Thoracic aorta (tissue), 2 donors: ENCODE data around the gene MDM1. TPM values are rescaled to one million over a fixed set of nuclear protein-coding genes. Genes with fewer than 3 reads are reported as not detected.

Source experiments
- ATAC-seq: fragments of 150-250 bp; one replicate; pipeline ENCODE4 v1.8.0; 2017; ENCODE audit warnings: low read depth; ENCODE audit not compliant: insufficient number of reproducible peaks, low FRiP score
- DNase-seq: peaks from one replicate; pipeline ENCODE4 v3.0.0-alpha.2; 2020; ENCODE audit warnings: low spot score
- H3K27ac ChIP-seq, 2 donors: fragments of 200-600 bp; sonication (generic); 1 replicate in 1 of 2; 2 replicates in 1 of 2; pipeline ENCODE4 v1.5.1; 2016; ENCODE audit warnings: mild to moderate bottlenecking in 2 of 2, moderate library complexity in 2 of 2
- H3K27me3 ChIP-seq: fragments of 200-600 bp; sonication (generic); replicated peaks from 2 replicates; pipeline ENCODE4 v1.6.0; 2016; ENCODE audit warnings: mild to moderate bottlenecking; ENCODE audit not compliant: insufficient read depth
- H3K36me3 ChIP-seq: fragments of 200-600 bp; sonication (generic); one replicate; pipeline ENCODE4 v1.5.1; 2016
- H3K4me1 ChIP-seq, 2 donors: fragments of 200-600 bp; sonication (generic); 1 replicate in 1 of 2; 2 replicates in 1 of 2; pipeline versions ENCODE4 v1.5.1 to v1.6.0; 2016; ENCODE audit warnings: low read depth in 2 of 2, mild to moderate bottlenecking in 1 of 2; ENCODE audit not compliant: control insufficient read depth in 1 of 2
- H3K4me3 ChIP-seq: fragments of 200-600 bp; sonication (generic); 2 replicates; pipeline ENCODE4 v1.5.1; 2016; ENCODE audit warnings: mild to moderate bottlenecking
- H3K9me3 ChIP-seq: fragments of 200-600 bp; sonication (generic); 2 replicates; pipeline ENCODE4 v1.5.1; 2016
- total RNA-seq, 2 donors: library from RNA; depleted of rRNA; stranded (reverse); fragments of >200 nt; gene quantifications; one replicate each; pipeline versions ENCODE4 v1.1.0 to v1.2.3, GENCODE V29; 2016
- TF ChIP-seq, protein P1 (sequence below): fragments of 200-600 bp; sonication (generic); IDR thresholded peaks from one replicate; pipeline ENCODE4 v1.5.1; 2019; ENCODE audit warnings: antibody characterized with exemption

Gene MDM1
- total RNA-seq, 2 donors from 2014 or later = 13.4 to 17.1 TPM

DNA sequence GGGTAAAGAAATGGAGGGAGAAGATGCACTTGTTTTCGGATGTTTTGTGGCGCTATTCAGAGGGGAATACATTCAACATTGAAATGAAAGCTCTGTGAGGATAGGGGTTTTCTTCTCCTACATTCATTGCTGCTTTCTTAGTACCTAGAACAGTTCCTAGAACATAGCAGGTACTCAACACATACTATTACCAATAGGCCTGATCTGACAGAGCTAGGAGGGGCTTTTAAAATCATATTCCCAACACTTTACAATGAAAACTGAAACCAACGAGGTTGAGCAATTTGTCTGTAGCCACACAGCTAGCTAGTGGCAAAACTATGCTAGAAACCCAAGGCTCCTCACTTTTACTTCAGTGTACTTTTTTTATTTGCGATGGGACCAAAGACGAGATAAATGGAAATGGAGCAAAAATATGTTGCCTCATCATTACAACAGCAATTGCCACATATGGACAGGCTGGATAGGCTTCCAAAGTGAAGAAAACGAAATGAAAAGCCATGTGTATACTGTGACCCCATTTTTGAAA is 55.7 kb downstream of the MDM1 start:
- Histone ChIP-seq H3K4me1 (no peaks in the 10 kb centered on the region), H3K4me3 (no peak overlapping the region), H3K27ac (no peak overlapping the region), H3K36me3 (no peaks in the 10 kb centered on the region), H3K27me3 (no peaks in the 10 kb centered on the region), H3K9me3 (no peaks in the 10 kb centered on the region)
- no peak for DNase-seq
- TF ChIP-seq, protein P1, sequence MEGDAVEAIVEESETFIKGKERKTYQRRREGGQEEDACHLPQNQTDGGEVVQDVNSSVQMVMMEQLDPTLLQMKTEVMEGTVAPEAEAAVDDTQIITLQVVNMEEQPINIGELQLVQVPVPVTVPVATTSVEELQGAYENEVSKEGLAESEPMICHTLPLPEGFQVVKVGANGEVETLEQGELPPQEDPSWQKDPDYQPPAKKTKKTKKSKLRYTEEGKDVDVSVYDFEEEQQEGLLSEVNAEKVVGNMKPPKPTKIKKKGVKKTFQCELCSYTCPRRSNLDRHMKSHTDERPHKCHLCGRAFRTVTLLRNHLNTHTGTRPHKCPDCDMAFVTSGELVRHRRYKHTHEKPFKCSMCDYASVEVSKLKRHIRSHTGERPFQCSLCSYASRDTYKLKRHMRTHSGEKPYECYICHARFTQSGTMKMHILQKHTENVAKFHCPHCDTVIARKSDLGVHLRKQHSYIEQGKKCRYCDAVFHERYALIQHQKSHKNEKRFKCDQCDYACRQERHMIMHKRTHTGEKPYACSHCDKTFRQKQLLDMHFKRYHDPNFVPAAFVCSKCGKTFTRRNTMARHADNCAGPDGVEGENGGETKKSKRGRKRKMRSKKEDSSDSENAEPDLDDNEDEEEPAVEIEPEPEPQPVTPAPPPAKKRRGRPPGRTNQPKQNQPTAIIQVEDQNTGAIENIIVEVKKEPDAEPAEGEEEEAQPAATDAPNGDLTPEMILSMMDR = no peak
- ATAC-seq = no peak

- ATAC-seq = no peak
Measured at GRCh38 chr12:68272732-68273131, 59.4 kb downstream of the MDM1 start.

GRCh38 chr12:68271346-68271745 is 60.8 kb downstream of the MDM1 start:
- no peaks in the 10 kb centered on the region for H3K36me3 ChIP-seq
- ATAC-seq (no peak), DNase-seq (no peak)
- H3K9me3 ChIP-seq = no peaks in the 10 kb centered on the region
- no peak overlapping the region for H3K27ac ChIP-seq
- TF ChIP-seq, protein P1 = no peak
- no peak overlapping the region for H3K4me3 ChIP-seq
- H3K4me1 ChIP-seq = no peaks in the 10 kb centered on the region
- H3K27me3 ChIP-seq = no peaks in the 10 kb centered on the region

More at GRCh38 chr12:68272732-68273131, 59.4 kb downstream of the MDM1 start:
- Histone ChIP-seq H3K27ac (no peak overlapping the region), H3K27me3 (no peaks in the 10 kb centered on the region), H3K4me3 (no peak overlapping the region), H3K4me1 (no peaks in the 10 kb centered on the region), H3K36me3 (no peaks in the 10 kb centered on the region), H3K9me3 (no peaks in the 10 kb centered on the region)
- TF ChIP-seq, protein P1 = no peak
- DNase-seq = no peak

GRCh38 chr12:68270358-68270757 is 61.8 kb downstream of the MDM1 start:
- Histone ChIP-seq H3K4me1 (no peaks in the 10 kb centered on the region), H3K36me3 (no peaks in the 10 kb centered on the region), H3K27me3 (no peaks in the 10 kb centered on the region), H3K9me3 (no peaks in the 10 kb centered on the region), H3K4me3 (no peak overlapping the region), H3K27ac (no peak overlapping the region)
- TF ChIP-seq, protein P1 = no peak
- DNase-seq (no peak), ATAC-seq (no peak)

DNA sequence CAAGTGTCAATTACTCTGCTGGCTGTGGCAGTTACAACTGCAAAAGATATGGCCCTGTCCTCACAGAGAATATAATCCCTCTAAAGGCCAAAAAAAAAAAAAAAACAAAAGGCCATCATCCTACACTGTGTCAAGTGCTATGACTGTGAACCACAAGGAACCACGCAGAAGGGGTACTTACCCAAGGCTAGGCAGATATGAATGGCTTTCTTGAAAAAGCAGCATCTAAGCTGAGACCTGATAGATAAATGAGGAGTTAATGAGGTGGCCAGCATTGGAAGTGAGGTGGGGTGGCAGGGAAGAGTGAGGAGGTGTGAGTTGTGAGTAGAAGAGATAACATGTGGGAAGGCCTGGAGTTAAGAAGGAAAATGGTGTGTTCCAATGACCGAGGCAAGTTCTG is 62.4 kb downstream of the MDM1 start:
- no peak overlapping the region for H3K27ac ChIP-seq
- TF ChIP-seq, protein P1 = no peak
- no peaks in the 10 kb centered on the region for H3K9me3 ChIP-seq
- H3K36me3 ChIP-seq = no peaks in the 10 kb centered on the region
- no peaks in the 10 kb centered on the region for H3K4me1 ChIP-seq
- no peak for ATAC-seq
- DNase-seq = no peak
- H3K4me3 ChIP-seq = no peak overlapping the region
- no peaks in the 10 kb centered on the region for H3K27me3 ChIP-seq
